K562 (cell line): Measurements from ENCODE around the gene EPS8. TPM values are rescaled to one million over a fixed set of nuclear protein-coding genes. Genes with fewer than 3 reads are reported as not detected.

ENCODE experiments used
- ATAC-seq: fragments of 200-7000 bp; cut with Tn5 transposase; 3 replicates; pipeline ENCODE4 v1.9.1; 2020; ENCODE audit warnings: moderate library complexity
- BruUV-seq: library from RNA; stranded (reverse); fragments of 400-500 nt; replicated peaks from 2 replicates; lab custom pipeline; 2021; lab: Mats Ljungman, UMichigan
- CTCF ChIA-PET: fragments of 300-600 bp; formaldehyde crosslinking; extraction: SDS; loops from one replicate; lab custom pipeline; 2021; ENCODE audit warnings: low intra/inter-chr PET ratio; lab: Yijun Ruan, JAX
- POLR2A ChIA-PET: fragments of 300-600, 350-650 bp; sonication (Branson Sonifier 250); formaldehyde crosslinking; extraction: SDS; loops from one replicate; lab custom pipeline; 2021; ENCODE audit warnings: antibody characterized with exemption, inconsistent platforms; lab: Yijun Ruan, JAX
- DNase-seq, 4 experiments: peaks; one replicate each; pipeline versions ENCODE4 v3.0.0 to v3.0.0-alpha.2; 2011 to 2018; ENCODE audit warnings: low spot score in 3 of 4, mixed read lengths in 3 of 4; ENCODE audit errors: extremely low read depth in 1 of 4
- FAIRE-seq: peaks from 2 replicates; lab custom pipeline; 2011; peaks lifted over from hg19 to GRCh38; lab: Jason Lieb, UNC
- H2AFZ ChIP-seq: 2 replicates; pipeline ENCODE4 v1.6.0; 2011; ENCODE audit warnings: low read depth, low read length, control low read depth, inconsistent platforms
- H3K27ac ChIP-seq: fragments of 200-600 bp; 3 replicates; pipeline ENCODE4 v1.8.0; 2011; ENCODE audit warnings: low read depth, mild to moderate bottlenecking, control low read depth, inconsistent platforms, low read length, moderate library complexity, mixed read lengths; ENCODE audit errors: extremely low read depth
- H3K27me3 ChIP-seq, 2 experiments: fragments of 300-600 bp in 1 of 2; 2 replicates in 1 of 2; 3 replicates in 1 of 2; pipeline versions ENCODE4 v1.6.0 to v1.8.0; 2011; ENCODE audit warnings: inconsistent platforms in 2 of 2, low read length in 2 of 2, mild to moderate bottlenecking in 1 of 2, mixed read lengths in 1 of 2, moderate library complexity in 1 of 2; ENCODE audit not compliant: control insufficient read depth in 2 of 2, insufficient read depth in 2 of 2
- H3K36me3 ChIP-seq: fragments of 300-600 bp; 3 replicates; pipeline ENCODE4 v1.8.0; 2011; ENCODE audit warnings: mild to moderate bottlenecking, low read length, inconsistent platforms; ENCODE audit not compliant: control insufficient read depth, insufficient read depth
- H3K4me1 ChIP-seq, 2 experiments: fragments of 200-600 bp in 1 of 2; replicated peaks in 1 of 2; 2 replicates in 1 of 2; 3 replicates in 1 of 2; pipeline versions ENCODE4 v1.5.1 to v1.8.0; 2011; ENCODE audit warnings: inconsistent platforms in 2 of 2, low read length in 2 of 2, mild to moderate bottlenecking in 1 of 2, mixed read lengths in 1 of 2, moderate library complexity in 1 of 2; ENCODE audit not compliant: control insufficient read depth in 2 of 2, insufficient read depth in 2 of 2
- H3K4me2 ChIP-seq: 2 replicates; pipeline ENCODE4 v1.6.1; 2011; ENCODE audit warnings: low read length, control low read depth, inconsistent platforms, mixed read lengths; ENCODE audit not compliant: insufficient read depth
- H3K4me3 ChIP-seq: fragments of 200-600 bp; sonication (generic), shearing (Covaris generic); 2 replicates; pipeline ENCODE4 v1.5.1; 2016; ENCODE audit warnings: control low read depth, inconsistent platforms
- H3K79me2 ChIP-seq: fragments of 200-600 bp; 3 replicates; pipeline ENCODE4 v1.8.0; 2011; ENCODE audit warnings: low read length, inconsistent platforms; ENCODE audit not compliant: control insufficient read depth, insufficient read depth
- H3K9ac ChIP-seq, 2 experiments: 2 replicates each; pipeline versions ENCODE4 v1.6.0 to v1.6.1; 2011; ENCODE audit warnings: low read depth in 2 of 2, low read length in 2 of 2, control low read depth in 1 of 2, inconsistent platforms in 1 of 2, mild to moderate bottlenecking in 1 of 2, mixed read lengths in 1 of 2; ENCODE audit not compliant: insufficient read depth in 1 of 2
- H3K9me1 ChIP-seq: one replicate; pipeline ENCODE4 v1.6.0; 2011; ENCODE audit warnings: inconsistent platforms, mild to moderate bottlenecking, low read length, moderate library complexity; ENCODE audit not compliant: control insufficient read depth, insufficient read depth
- H3K9me3 ChIP-seq: replicated peaks from 2 replicates; pipeline ENCODE4 v1.5.1; 2011; ENCODE audit warnings: low read depth, low read length, inconsistent platforms; ENCODE audit not compliant: control insufficient read depth, insufficient read depth
- H4K20me1 ChIP-seq: replicated peaks from 2 replicates; pipeline ENCODE4 v1.6.1; 2011; ENCODE audit warnings: low read length, inconsistent platforms, mixed read lengths; ENCODE audit not compliant: control insufficient read depth, insufficient read depth
- DIDO1 ChIP-seq: fragments of 450-650 bp; IDR thresholded peaks from 2 replicates; pipeline ENCODE4 v1.6.1; 2016; ENCODE audit warnings: low read depth, missing biosample characterization, missing genetic modification characterization
- GATA2 ChIP-seq: sonication (generic); formaldehyde crosslinking; IDR thresholded peaks from 2 replicates; pipeline ENCODE4 v1.4.0; 2020; ENCODE audit warnings: mild to moderate bottlenecking, missing genetic modification reagents
- MAZ ChIP-seq, 2 experiments: fragments of 450-650 bp in 1 of 2; sonication (generic) in 1 of 2; formaldehyde crosslinking; IDR thresholded peaks in 1 of 2; conservative IDR thresholded peaks in 1 of 2; 2 replicates each; pipeline versions ENCODE4 v1.4.0 to v1.5.0; 2020; ENCODE audit warnings: mild to moderate bottlenecking in 1 of 2, missing genetic modification reagents in 1 of 2
- MCM2 ChIP-seq: fragments of 450-650 bp; IDR thresholded peaks from 2 replicates; pipeline ENCODE4 v1.6.1; 2017; ENCODE audit warnings: low read depth, mild to moderate bottlenecking
- NFXL1 ChIP-seq: fragments of 450-650 bp; formaldehyde crosslinking; IDR thresholded peaks from 2 replicates; pipeline ENCODE4 v1.4.0; 2021; ENCODE audit warnings: mild to moderate bottlenecking
- ZBTB2 ChIP-seq: fragments of 450-650 bp; IDR thresholded peaks from 2 replicates; pipeline ENCODE4 v1.6.1; 2016; ENCODE audit warnings: antibody characterized with exemption
- ZNF134 ChIP-seq: fragments of 250-450 bp; sonication (Bioruptor Pico); conservative IDR thresholded peaks from 2 replicates; pipeline ENCODE4 v1.4.0; 2020
- ZNF146 ChIP-seq: IDR thresholded peaks from one replicate; pipeline ENCODE4 v1.6.1; 2018; ENCODE audit warnings: missing compliant biosample characterization; ENCODE audit not compliant: unreplicated experiment
- WGBS: fragments of 100-300 bp; shearing (Covaris generic); methylation state at CpG from one replicate; pipeline ENCODE4 v1.1.6; 2016; ENCODE audit warnings: low coverage, mixed read lengths; ENCODE audit not compliant: insufficient coverage; ENCODE audit errors: missing lambda C conversion rate; 5-methylcytosine and 5-hydroxymethylcytosine counted together
- in situ Hi-C: fragments of 300-500 bp; cut with MboI; formaldehyde crosslinking; loops from 4 replicates; pipeline ENCODE4 v1.15.0; 2018; ENCODE audit warnings: inconsistent platforms, mixed read lengths
- intact Hi-C: fragments of 100-400 bp; cut with micrococcal nuclease; formaldehyde crosslinking; loops from 2 replicates; pipeline ENCODE4 v1.14.2; 2022
- polyA plus RNA-seq, 8 experiments: library from polyadenylated mRNA; depleted of rRNA in 4 of 8; stranded (reverse) in 5 of 8; unstranded in 3 of 8; fragments of >200 nt; fragmentation: Nextera tagmentation in 2 of 8; fragmentation: Illumina TruSeq in 1 of 8; extraction: Ambion mirVana in 2 of 8; extraction: Trizol in 1 of 8; gene quantifications; 2 replicates each; pipeline versions ENCODE4 v1.2.1 to v1.2.3, GENCODE V29; 2011 to 2014; ENCODE audit warnings: inconsistent platforms in 1 of 8, missing spikeins in 1 of 8
- total RNA-seq, 7 experiments: library from RNA; depleted of rRNA in 6 of 7; stranded (reverse); fragments of >200 nt in 6 of 7; fragmentation: Illumina TruSeq in 2 of 7; extraction: Trizol in 2 of 7; gene quantifications; 2 replicates each; pipeline versions ENCODE4 v1.2.1 to v1.2.3, GENCODE V29; 2011 to 2021; ENCODE audit warnings: low replicate concordance in 1 of 7

Gene EPS8
- total and polyA plus RNA-seq, 9 of the 15 experiments (the other 6 are each of a cell fraction or from before 2014, with no cell fraction given): 0.10 to 1.9 (median 0.33) TPM

- intact Hi-C loops: no loop called here
Measured at GRCh38 chr12:15701631-15702156, 87.5 kb downstream of the EPS8 start.

More at GRCh38 chr12:15701631-15702156, 87.5 kb downstream of the EPS8 start:
- CTCF ChIA-PET: no interaction called here
- no peak overlapping the region for H3K9ac ChIP-seq
- POLR2A ChIA-PET: no interaction called here
- TF ChIP-seq NFXL1 (CRISPR knock-in tag) (no peak), MCM2 (no peak), MAZ (CRISPR knock-in tag; conservative IDR thresholded peaks at IDR 0.05 in 1 of 2, IDR thresholded peaks at IDR 0.05 in 1 of 2) (no peak), DIDO1 (tag) (no peak), GATA2 (no peak), ZBTB2 (no peak), ZNF146 (CRISPR knock-in tag) (no peak), ZNF134 (CRISPR knock-in tag) (no peak)
- H3K4me3 ChIP-seq: no peak overlapping the region
- H3K36me3 ChIP-seq: no peaks in the 10 kb centered on the region
- DNase-seq (no peak), ATAC-seq (no peak), FAIRE-seq (no peak)
- H3K9me1 ChIP-seq: no peaks in the 10 kb centered on the region
- BruUV-seq: no TSS peak
- H3K4me1 ChIP-seq: no peaks in the 10 kb centered on the region
- in situ Hi-C loops: no loop called here
- no peaks in the 10 kb centered on the region for H4K20me1 ChIP-seq
- WGBS: 0% methylated on average over 3 of the region's 3 CpGs
- no peak overlapping the region for H2AFZ ChIP-seq
- H3K27me3 ChIP-seq: no peaks in the 10 kb centered on the region
- H3K4me2 ChIP-seq: no peak overlapping the region
- no peaks in the 10 kb centered on the region for H3K9me3 ChIP-seq
- H3K79me2 ChIP-seq: no peaks in the 10 kb centered on the region
- no peak overlapping the region for H3K27ac ChIP-seq
